Activated naive CD8-positive, alpha-beta T cell treated with anti-CD3 and anti-CD28 coated beads, Interleukin-2, amount 50 U/mL, for 24 hours (primary cell): ENCODE data around the gene GABRB1.

Experiments
- ATAC-seq: fragments of 150-1000 bp; cut with Tn5 transposase; one replicate; pipeline ENCODE4 v1.10.0; 2021
- DNase-seq: peaks from one replicate; pipeline ENCODE4 v3.0.0; 2021
- H3K27ac Mint-ChIP-seq: one replicate; pipeline ENCODE4 v1.8.0; 2021; ENCODE audit warnings: mild to moderate bottlenecking, mixed read lengths
- H3K27me3 Mint-ChIP-seq: one replicate; pipeline ENCODE4 v1.8.0; 2021; ENCODE audit warnings: mixed read lengths
- H3K36me3 Mint-ChIP-seq: one replicate; pipeline ENCODE4 v1.8.0; 2021; ENCODE audit warnings: low read depth, mixed read lengths
- H3K4me1 Mint-ChIP-seq: one replicate; pipeline ENCODE4 v1.8.0; 2021; ENCODE audit warnings: mixed read lengths
- H3K4me3 Mint-ChIP-seq: one replicate; pipeline ENCODE4 v1.8.0; 2021; ENCODE audit warnings: mild to moderate bottlenecking, moderate library complexity, mixed read lengths
- H3K9me3 Mint-ChIP-seq: one replicate; pipeline ENCODE4 v1.8.0; 2021; ENCODE audit warnings: mixed read lengths

Gene GABRB1

DNA sequence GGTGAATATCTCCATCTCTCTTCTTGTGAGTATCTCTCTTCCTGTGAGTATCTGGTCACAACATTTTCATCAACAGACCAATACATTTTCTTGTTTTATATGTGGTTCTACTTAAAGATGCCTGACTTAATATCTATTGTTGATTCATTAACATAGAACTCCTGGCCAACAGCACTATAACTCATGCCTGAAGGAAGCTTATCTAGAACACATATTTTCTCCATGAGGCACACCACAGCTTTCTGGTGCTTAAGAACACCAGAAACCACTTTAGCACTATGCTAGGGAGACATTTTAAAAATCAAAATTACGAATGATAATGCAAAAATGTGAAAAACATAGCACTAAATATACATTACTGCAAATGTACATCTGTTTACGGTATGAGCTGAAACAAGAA, 190.4 kb downstream of the GABRB1 start:
- no peaks in the 10 kb centered on the region for H3K27me3 Mint-ChIP-seq
- no peaks in the 10 kb centered on the region for H3K36me3 Mint-ChIP-seq
- H3K4me1 Mint-ChIP-seq = no peaks in the 10 kb centered on the region
- H3K9me3 Mint-ChIP-seq = no peaks in the 10 kb centered on the region
- ATAC-seq = no peak
- no peak overlapping the region for H3K27ac Mint-ChIP-seq
- H3K4me3 Mint-ChIP-seq = no peak overlapping the region
- DNase-seq = no peak

DNA sequence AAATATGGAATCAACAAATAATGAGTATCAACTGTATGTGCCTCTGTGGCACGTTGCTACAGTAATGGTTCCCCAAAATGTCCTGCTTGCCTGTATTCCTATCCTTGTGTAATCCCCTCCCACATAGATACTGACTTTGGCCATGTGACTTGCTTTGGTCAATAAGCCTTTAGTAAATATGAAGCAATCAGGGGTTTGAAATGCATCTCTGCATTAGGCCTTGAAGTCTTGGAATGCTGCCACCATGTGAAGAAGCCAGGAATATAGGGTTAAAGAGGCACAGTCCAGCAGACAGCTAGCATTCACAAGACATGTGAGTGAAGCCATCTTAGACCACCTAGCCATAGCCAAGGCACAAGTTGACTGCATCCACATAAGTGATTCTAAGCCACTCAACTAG, 190.9 kb downstream of the GABRB1 start:
- Mint-ChIP-seq H3K27ac (no peak overlapping the region), H3K4me3 (no peak overlapping the region), H3K36me3 (no peaks in the 10 kb centered on the region), H3K9me3 (no peaks in the 10 kb centered on the region), H3K4me1 (no peaks in the 10 kb centered on the region), H3K27me3 (no peaks in the 10 kb centered on the region)
- DNase-seq = no peak
- no peak for ATAC-seq

DNA sequence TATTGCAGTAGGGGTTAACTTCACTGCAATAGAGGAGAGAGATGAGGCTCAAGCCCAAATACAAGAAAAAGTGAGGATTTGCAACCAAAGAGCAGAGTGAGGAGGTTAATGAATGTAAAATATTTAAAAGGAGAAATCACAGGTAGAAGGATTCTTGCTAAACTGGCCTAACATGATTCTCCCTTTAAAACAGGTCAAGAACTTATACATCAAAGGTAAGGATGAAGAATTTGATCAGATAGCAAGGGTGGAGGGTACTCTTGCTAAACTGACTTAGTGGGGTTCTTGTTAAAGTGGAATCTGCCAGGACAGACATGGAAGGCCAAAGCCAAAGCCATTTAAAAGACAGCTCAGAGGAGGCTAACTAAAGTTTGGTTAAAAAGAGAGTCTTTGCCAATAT, 193.0 kb downstream of the GABRB1 start:
- no peak for DNase-seq
- Mint-ChIP-seq H3K4me3 (no peak overlapping the region), H3K9me3 (no peaks in the 10 kb centered on the region), H3K27me3 (no peaks in the 10 kb centered on the region), H3K27ac (no peak overlapping the region), H3K36me3 (no peaks in the 10 kb centered on the region), H3K4me1 (no peaks in the 10 kb centered on the region)
- no peak for ATAC-seq

DNA sequence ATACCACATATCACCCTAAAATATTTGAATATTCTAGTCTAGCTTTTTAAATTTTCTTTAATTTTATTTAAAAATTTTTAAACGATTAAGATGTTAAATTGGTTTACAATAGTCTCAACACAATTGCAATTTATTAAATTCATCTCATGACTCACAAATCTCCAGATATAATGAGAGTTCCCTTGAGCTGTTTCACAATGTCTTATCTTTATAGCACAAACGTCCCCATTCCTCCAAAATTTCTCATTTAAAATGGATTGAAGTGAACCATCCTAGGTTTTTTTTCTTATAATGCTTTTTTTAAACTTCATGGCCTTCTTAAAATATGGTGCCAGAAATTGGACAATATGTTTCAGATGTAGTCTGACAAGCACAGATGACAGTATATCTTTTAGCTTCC, 204.4 kb downstream of the GABRB1 start:
- Mint-ChIP-seq H3K4me1 (no peaks in the 10 kb centered on the region), H3K27ac (no peak overlapping the region), H3K9me3 (no peaks in the 10 kb centered on the region), H3K36me3 (no peaks in the 10 kb centered on the region), H3K4me3 (no peak overlapping the region), H3K27me3 (no peaks in the 10 kb centered on the region)
- ATAC-seq = no peak
- no peak for DNase-seq

DNA sequence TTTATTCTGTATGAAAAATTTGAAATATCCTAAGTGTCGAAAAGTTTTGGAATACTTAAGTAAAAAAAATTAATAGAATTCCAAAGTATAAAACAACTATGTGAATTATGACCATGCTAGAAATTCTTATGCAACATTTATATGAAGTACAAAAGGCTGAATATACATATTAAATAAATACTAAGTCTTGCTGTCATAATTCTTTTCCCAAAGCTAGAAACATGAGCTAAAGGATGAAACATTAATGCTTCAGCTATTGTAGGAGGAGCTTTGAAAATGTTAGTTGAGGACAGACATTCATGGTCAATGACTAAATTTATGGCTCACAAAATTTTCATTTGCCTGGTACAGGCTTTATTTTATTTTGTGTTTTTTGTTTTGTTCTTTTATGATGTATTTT, 207.3 kb downstream of the GABRB1 start:
- ATAC-seq (no peak), DNase-seq (no peak)
- Mint-ChIP-seq H3K27ac (no peak overlapping the region), H3K9me3 (no peaks in the 10 kb centered on the region), H3K4me3 (no peak overlapping the region), H3K36me3 (no peaks in the 10 kb centered on the region), H3K27me3 (no peaks in the 10 kb centered on the region), H3K4me1 (no peaks in the 10 kb centered on the region)

DNA sequence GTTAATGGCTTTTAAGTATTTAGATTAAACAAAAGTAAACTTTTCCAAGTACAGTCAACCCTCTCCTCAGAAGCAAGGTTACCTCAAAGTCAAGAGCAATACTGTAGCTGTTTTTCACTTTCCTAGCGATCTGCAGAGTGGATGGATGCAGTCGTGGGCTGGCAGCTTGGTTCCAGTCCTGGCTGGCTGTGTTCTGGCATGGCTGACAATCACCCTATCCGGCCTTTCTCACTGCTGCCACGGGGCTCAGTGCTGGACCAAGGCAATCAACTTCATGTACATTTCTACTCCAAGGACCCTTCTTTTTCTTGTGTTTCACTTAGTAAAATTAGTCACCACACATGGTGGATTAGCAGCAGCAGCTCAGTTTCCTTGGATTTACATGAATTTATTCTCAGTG, 208.3 kb downstream of the GABRB1 start:
- no peak overlapping the region for H3K27ac Mint-ChIP-seq
- no peaks in the 10 kb centered on the region for H3K4me1 Mint-ChIP-seq
- ATAC-seq = no peak
- no peaks in the 10 kb centered on the region for H3K9me3 Mint-ChIP-seq
- H3K27me3 Mint-ChIP-seq = no peaks in the 10 kb centered on the region
- no peak overlapping the region for H3K4me3 Mint-ChIP-seq
- H3K36me3 Mint-ChIP-seq = no peaks in the 10 kb centered on the region
- DNase-seq = no peak

DNA sequence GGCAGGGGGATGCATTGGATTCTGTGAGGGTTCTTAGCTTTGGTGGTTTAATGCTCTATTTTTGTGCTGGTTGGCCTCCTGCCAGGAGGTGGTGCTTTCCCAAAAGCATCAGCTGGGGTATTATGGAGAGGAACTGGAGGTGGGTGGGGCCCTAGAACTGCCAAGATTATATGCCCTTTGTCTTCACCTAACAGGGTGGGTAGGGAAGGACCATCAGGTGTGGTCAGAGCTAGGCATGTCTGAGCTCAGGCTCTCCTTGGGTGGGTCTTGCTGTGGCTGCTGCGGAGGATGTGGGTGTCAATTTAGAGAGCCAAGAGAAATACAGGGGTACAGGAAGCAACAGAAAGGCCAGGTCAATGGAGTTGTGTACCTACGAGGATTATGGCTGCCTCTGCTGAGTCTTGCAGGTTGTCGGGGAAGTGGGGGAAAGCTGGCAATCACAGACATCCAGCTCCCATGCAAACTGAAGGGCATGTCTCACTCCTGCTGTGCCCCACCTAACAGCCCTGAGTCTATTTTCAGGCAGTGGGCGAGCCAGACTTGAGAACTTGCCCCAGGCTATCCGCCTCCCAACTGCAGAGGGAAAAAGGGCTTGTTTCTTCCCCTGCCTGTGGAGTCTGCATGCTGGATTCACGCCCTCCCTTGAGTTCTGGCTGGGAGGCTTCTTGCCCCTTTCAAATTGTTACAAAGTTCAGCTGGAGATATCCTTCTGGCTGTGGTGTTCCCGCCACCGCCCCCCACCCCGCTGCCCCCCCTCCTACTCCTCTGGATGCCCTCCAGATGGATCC, 220.2 kb downstream of the GABRB1 start:
- Mint-ChIP-seq H3K36me3 (no peaks in the 10 kb centered on the region), H3K9me3 (peaks cover 15% of the 10 kb centered on the region), H3K4me3 (no peak overlapping the region), H3K27me3 (peaks cover 8% of the 10 kb centered on the region), H3K4me1 (no peaks in the 10 kb centered on the region), H3K27ac (no peak overlapping the region)
- no peak for DNase-seq
- no peak for ATAC-seq

DNA sequence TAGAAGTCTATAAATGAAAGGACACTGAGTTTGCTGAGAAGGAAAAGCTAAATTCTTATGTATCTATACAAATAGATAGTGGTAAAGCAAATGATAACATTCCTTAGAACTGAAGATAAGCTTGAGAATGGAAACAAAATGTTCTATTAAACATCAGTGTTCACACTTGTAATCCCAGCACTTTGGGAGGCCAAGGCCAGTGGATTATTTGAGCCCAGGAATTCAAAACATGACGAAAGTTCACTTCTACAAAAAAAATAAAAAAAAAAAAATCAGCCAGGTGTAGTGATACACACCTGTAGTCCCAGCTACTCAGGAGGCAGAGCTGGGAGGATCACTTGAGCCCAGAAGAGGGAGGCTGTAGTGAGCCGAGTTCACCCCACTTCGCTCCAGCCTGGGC, 232.4 kb downstream of the GABRB1 start:
- Mint-ChIP-seq H3K27me3 (no peaks in the 10 kb centered on the region), H3K36me3 (no peaks in the 10 kb centered on the region), H3K9me3 (no peaks in the 10 kb centered on the region), H3K4me3 (no peak overlapping the region), H3K4me1 (no peaks in the 10 kb centered on the region), H3K27ac (no peak overlapping the region)
- DNase-seq (no peak), ATAC-seq (no peak)

DNA sequence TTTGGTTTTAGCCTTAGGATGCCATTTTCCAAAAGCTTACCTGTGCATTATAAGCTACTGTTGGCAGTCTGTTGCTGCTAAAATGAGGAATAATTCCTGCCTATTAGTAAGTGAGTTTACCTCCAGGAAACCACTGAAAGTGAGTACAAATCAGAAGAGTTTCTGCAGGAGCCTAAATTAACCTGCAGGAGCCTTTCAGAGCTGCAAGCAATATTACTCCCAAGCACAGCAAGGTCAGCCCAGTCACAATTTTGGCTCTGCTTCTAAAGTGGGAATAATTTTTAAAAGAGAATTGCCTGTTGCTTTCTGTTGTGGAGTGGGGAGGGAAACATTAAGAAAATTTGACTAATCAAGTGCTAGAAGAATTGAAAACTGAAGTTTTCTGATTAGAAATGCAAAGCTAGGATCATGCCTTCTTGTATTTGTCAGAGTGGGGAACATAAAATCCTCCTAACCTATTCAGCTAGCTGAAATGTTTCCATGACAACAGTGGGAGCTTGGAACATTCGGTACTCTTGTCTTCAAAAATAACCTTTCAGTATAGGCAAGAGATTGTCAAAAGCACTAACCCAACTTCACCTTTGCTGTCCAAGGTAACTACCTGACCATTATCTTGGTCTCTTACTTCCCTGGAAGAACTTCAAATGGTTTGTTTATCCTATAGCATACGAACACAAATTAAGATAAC, 239.0 kb downstream of the GABRB1 start:
- no peak overlapping the region for H3K4me3 Mint-ChIP-seq
- H3K36me3 Mint-ChIP-seq = no peaks in the 10 kb centered on the region
- H3K9me3 Mint-ChIP-seq = no peaks in the 10 kb centered on the region
- ATAC-seq = no peak
- no peaks in the 10 kb centered on the region for H3K4me1 Mint-ChIP-seq
- peaks cover 4% of the 10 kb centered on the region for H3K27me3 Mint-ChIP-seq
- H3K27ac Mint-ChIP-seq = no peak overlapping the region
- no peak for DNase-seq

DNA sequence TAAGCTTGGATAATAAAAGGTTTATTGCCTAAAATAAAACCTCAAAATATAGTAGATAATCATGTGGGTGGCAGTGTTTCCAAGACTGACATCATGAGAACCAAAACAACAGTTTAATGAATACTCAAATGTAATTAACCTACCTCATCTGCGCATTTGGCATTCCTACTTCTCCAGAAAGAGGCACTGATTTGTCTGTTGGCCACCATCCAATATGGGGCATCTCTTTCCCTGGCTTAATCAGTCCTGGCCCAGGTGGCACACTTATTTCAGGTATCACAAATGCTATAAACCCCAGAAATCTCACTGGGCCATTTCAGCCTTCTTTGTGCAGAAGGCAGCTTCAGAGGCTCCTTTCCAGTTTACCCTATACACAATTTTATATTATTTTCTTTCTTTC, 239.9 kb downstream of the GABRB1 start:
- H3K36me3 Mint-ChIP-seq = no peaks in the 10 kb centered on the region
- no peaks in the 10 kb centered on the region for H3K9me3 Mint-ChIP-seq
- ATAC-seq (no peak), DNase-seq (no peak)
- H3K27me3 Mint-ChIP-seq = peaks cover 4% of the 10 kb centered on the region
- H3K4me3 Mint-ChIP-seq = no peak overlapping the region
- no peaks in the 10 kb centered on the region for H3K4me1 Mint-ChIP-seq
- no peak overlapping the region for H3K27ac Mint-ChIP-seq

DNA sequence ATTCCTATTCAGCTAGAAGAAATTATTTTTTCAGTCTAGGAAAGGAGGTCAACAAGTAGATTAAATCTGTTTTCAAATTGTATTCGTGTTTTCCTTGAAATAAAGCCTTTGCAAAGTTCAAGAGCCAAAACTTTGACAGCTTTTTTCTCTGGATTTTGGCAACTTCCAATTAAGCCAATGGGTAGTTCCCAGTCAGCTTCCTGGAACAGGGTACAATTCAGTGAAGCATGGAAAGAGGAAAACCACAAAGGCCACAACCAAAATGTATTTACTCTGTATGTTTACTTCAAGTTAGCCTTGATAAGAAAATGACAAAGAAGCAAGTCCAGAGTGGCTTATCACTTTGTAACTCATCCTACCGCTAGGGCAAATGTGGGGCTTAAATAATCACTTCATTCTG, 243.5 kb downstream of the GABRB1 start:
- no peak overlapping the region for H3K27ac Mint-ChIP-seq
- H3K4me1 Mint-ChIP-seq = no peaks in the 10 kb centered on the region
- no peak overlapping the region for H3K4me3 Mint-ChIP-seq
- peaks cover 6% of the 10 kb centered on the region for H3K27me3 Mint-ChIP-seq
- no peak for ATAC-seq
- H3K36me3 Mint-ChIP-seq = no peaks in the 10 kb centered on the region
- DNase-seq = no peak
- peaks cover 4% of the 10 kb centered on the region for H3K9me3 Mint-ChIP-seq

DNA sequence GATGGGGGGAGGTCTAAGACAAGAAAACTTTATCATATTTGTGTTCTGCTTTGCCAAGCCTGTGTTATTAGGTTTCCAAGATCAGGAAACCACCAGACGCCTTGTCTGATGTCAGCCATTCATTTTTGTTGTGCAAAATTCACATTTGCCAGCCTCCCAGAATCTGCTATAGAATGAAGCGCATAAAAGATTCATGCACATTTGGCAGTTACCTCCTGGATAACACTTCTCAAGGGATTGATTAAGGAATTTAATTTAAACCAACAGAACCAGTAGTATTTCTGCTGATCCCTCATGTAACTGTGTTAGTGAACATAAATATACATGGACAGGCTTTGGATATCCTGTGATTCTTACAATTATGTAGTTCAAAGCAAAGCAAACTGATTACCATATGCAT, 244.2 kb downstream of the GABRB1 start:
- DNase-seq = no peak
- Mint-ChIP-seq H3K27me3 (peaks cover 6% of the 10 kb centered on the region), H3K36me3 (no peaks in the 10 kb centered on the region), H3K9me3 (peaks cover 4% of the 10 kb centered on the region), H3K27ac (no peak overlapping the region), H3K4me3 (no peak overlapping the region), H3K4me1 (no peaks in the 10 kb centered on the region)
- no peak for ATAC-seq

DNA sequence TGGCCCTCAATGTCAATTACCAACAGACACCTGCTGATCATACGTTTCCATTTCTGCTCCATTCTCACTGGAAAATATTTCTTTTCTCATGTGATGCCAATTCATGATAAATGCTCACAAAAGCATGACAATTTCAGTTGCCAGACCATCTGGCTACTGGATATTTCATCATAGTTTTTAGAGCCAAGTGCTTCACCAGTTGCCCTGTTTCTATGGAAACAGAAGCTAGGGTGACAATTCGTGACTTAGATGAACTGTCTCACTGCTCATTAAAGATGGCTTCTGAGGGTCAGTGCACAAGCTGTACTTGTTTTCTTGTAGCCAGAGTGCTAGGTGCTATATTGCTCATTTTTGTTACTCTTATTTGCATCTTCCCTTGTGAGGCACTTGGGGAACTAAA, 247.3 kb downstream of the GABRB1 start:
- Mint-ChIP-seq H3K27ac (no peak overlapping the region), H3K27me3 (peaks cover 8% of the 10 kb centered on the region), H3K9me3 (peaks cover 8% of the 10 kb centered on the region), H3K4me3 (no peak overlapping the region), H3K4me1 (no peaks in the 10 kb centered on the region), H3K36me3 (no peaks in the 10 kb centered on the region)
- DNase-seq (no peak), ATAC-seq (no peak)

DNA sequence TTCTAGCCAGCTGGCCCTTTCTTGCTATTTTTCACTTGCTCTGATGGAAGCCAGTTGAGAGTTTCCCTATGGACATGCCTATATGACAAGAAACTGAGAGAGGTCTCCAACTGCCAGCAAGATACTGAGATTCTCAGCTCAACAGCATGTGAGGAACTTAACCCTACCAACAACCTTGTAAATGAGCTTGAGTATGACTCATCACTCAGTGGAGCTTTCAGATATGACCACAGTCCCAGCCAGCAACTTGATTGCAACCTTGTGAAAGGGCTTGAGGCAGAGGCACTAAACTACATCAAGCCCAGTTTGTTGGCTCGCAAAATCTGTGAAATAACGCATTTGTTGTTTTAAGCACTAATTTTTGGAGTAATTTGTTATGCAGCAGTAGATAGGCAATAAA, 256.4 kb downstream of the GABRB1 start:
- ATAC-seq (no peak), DNase-seq (no peak)
- no peak overlapping the region for H3K27ac Mint-ChIP-seq
- H3K9me3 Mint-ChIP-seq = peaks cover 4% of the 10 kb centered on the region
- H3K27me3 Mint-ChIP-seq = peaks cover 6% of the 10 kb centered on the region
- no peaks in the 10 kb centered on the region for H3K4me1 Mint-ChIP-seq
- no peak overlapping the region for H3K4me3 Mint-ChIP-seq
- H3K36me3 Mint-ChIP-seq = no peaks in the 10 kb centered on the region

DNA sequence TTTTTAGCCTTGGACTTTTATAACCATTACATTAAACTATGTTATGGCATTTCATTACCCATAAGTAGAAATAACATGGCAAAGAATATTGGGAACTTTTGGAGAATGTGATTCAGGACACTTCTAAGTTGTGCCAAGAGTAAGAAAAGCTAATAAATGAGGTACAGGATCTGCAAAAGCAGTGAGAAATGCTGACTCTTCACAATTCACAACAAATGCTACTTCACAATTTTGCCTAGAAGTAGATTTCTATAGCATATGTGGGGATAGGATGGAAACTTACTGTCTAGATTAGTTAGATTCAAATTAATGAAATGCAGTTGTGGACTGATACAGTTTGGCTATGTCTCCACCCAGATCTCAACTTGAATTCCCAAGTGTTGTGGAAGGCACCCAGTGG, 258.4 kb downstream of the GABRB1 start:
- no peak overlapping the region for H3K27ac Mint-ChIP-seq
- no peak for ATAC-seq
- no peaks in the 10 kb centered on the region for H3K4me1 Mint-ChIP-seq
- H3K4me3 Mint-ChIP-seq = no peak overlapping the region
- no peak for DNase-seq
- H3K27me3 Mint-ChIP-seq = peaks cover 2% of the 10 kb centered on the region
- H3K9me3 Mint-ChIP-seq = no peaks in the 10 kb centered on the region
- H3K36me3 Mint-ChIP-seq = no peaks in the 10 kb centered on the region
